ENCODE results near the gene FGF10. TPM values are rescaled to one million over a fixed set of nuclear protein-coding genes. Genes with fewer than 3 reads are reported as not detected.

The FGF10 gene
- total and polyA plus RNA-seq, 4 donors: 1.3 to 37.3 (median 4.9) TPM

- Histone ChIP-seq H3K27ac (ENCODE audit: low read depth in 1 of 2, low read length in 1 of 2) (no peak overlapping the region), H3K27me3 (ENCODE audit: control insufficient read depth in 3 of 3, insufficient read depth in 3 of 3, low read length in 2 of 3) (no peaks in the 10 kb centered on the region), H3K36me3 (ENCODE audit: control insufficient read depth in 4 of 4, insufficient read depth in 4 of 4, low read length in 4 of 4) (peaks cover 0 to 3% (median 0%) of the 10 kb centered on the region in 4 donors), H3K4me3 (no peak overlapping the region), H3K9me3 (ENCODE audit: control insufficient read depth in 4 of 4, insufficient read depth in 3 of 4, low read length in 3 of 4) (no peaks in the 10 kb centered on the region), H3K4me1 (ENCODE audit: control insufficient read depth in 5 of 5, insufficient read depth in 5 of 5, low read length in 5 of 5) (peaks cover 0 to 13% (median 6%) of the 10 kb centered on the region in 5 donors), H3K9ac (ENCODE audit: insufficient read depth in 1 of 2, low read length in 2 of 2) (no peak overlapping the region)
- 79 to 84% methylated on average over 1 of the region's 1 CpG for WGBS, 2 donors
- ATAC-seq (ENCODE audit: insufficient read depth, low FRiP score) (no peak), DNase-seq (no peak)
- no peak for TF ChIP-seq CTCF (IDR thresholded peaks at IDR 0.05; ENCODE audit: control extremely low read depth, extremely low read depth)
These were observed 22.0 kb downstream of the FGF10 start for GRCh38 chr5:44367203-44367602.

DNA sequence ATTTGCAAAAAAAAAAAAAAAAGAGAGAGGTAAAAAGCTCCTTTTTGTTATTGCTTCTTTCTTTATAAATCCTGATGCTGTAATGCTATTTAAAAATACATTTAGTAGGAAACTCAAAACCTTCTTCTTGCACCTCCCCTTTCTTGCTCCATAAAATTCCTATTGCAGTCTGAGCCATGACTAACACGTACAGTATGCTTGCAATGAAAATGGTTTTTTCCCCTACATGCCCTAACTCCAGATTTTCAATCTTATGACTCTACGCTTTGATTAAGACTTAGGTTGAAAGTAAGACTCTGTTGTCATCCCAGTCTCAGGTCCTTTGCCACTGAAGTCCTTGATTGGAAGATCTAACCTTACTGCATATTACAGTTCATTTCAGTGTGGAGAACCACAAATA lies 23.9 kb downstream of the FGF10 start:
- no peak overlapping the region for H3K9ac ChIP-seq (ENCODE audit: insufficient read depth in 1 of 2, low read length in 2 of 2)
- TF ChIP-seq CTCF (IDR thresholded peaks at IDR 0.05; ENCODE audit: control extremely low read depth, extremely low read depth): no peak
- no peaks in the 10 kb centered on the region for H3K27me3 ChIP-seq (ENCODE audit: control insufficient read depth in 3 of 3, insufficient read depth in 3 of 3, low read length in 2 of 3)
- no peak for ATAC-seq (ENCODE audit: insufficient read depth, low FRiP score)
- no peaks in the 10 kb centered on the region for H3K9me3 ChIP-seq (ENCODE audit: control insufficient read depth in 4 of 4, insufficient read depth in 3 of 4, low read length in 3 of 4)
- no peaks in the 10 kb centered on the region for H3K36me3 ChIP-seq (ENCODE audit: control insufficient read depth in 4 of 4, insufficient read depth in 4 of 4, low read length in 4 of 4)
- WGBS, 2 donors: 48 to 50% methylated on average over 2 of the region's 2 CpGs
- H3K4me3 ChIP-seq: no peak overlapping the region
- no peak for DNase-seq
- peaks cover 0 to 32% (median 6%) of the 10 kb centered on the region in 5 donors for H3K4me1 ChIP-seq (ENCODE audit: control insufficient read depth in 5 of 5, insufficient read depth in 5 of 5, low read length in 5 of 5)
- H3K27ac ChIP-seq (ENCODE audit: low read depth in 1 of 2, low read length in 1 of 2): no peak overlapping the region

DNA sequence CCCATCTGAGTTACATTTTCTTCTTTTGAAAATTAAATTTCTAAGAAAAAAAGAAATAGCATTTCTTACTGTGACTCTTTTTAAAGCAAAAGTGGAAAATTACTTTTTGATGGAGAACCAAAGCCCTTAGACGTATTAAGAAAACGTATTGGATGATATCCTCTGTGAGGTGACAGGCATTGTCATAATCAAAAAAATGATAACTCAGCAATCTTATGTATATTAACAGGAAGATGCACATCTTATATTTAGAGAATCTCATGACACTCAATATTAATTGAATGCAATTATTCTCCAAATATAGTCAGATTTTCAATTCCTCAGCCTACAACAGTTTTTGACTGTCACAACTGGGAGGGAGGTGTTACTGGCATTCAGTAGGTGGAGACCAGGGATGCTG lies 25.1 kb downstream of the FGF10 start:
- Histone ChIP-seq H3K36me3 (ENCODE audit: control insufficient read depth in 4 of 4, insufficient read depth in 4 of 4, low read length in 4 of 4) (no peaks in the 10 kb centered on the region), H3K27ac (ENCODE audit: low read depth in 1 of 2, low read length in 1 of 2) (no peak overlapping the region), H3K27me3 (ENCODE audit: control insufficient read depth in 3 of 3, insufficient read depth in 3 of 3, low read length in 2 of 3) (no peaks in the 10 kb centered on the region), H3K4me3 (no peak overlapping the region), H3K9ac (ENCODE audit: insufficient read depth in 1 of 2, low read length in 2 of 2) (no peak overlapping the region), H3K9me3 (ENCODE audit: control insufficient read depth in 4 of 4, insufficient read depth in 3 of 4, low read length in 3 of 4) (no peaks in the 10 kb centered on the region), H3K4me1 (ENCODE audit: control insufficient read depth in 5 of 5, insufficient read depth in 5 of 5, low read length in 5 of 5) (peaks cover 0 to 44% (median 6%) of the 10 kb centered on the region in 5 donors)
- DNase-seq: no peak
- TF ChIP-seq CTCF (IDR thresholded peaks at IDR 0.05; ENCODE audit: control extremely low read depth, extremely low read depth): no peak
- no peak for ATAC-seq (ENCODE audit: insufficient read depth, low FRiP score)
- WGBS, 2 donors: 88 to 89% methylated on average over 2 of the region's 2 CpGs

DNA sequence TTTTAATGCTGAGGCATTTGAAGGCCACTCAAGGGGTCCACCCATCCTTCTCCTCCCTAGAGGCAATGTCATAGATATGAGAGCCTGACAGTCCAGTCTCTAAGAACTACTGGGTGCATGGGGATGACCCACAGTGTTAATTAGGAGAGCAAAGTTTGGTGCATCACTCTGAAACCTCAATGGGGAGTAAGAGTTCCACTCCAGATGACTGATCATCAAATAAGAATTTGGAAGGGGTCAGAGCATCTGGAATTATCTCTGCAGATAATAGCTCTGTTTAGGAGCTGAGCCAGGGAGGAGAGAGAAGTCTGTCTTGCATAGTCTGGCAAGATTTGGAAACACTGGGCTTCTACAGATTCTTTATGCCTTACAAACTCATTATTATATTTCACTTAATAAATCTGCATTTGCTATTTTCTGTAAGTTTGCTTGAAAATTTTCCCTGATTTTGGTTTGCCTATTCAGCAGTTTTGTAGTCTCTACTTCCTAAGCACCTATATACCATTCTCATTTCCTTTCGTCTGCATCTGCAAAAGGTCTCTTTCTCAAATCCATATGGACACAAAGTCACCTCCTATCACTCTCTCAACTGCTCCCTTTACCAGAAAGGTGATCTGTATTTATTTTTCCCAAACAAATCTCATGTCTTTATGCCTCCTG lies 27.7 kb downstream of the FGF10 start:
- H3K27ac ChIP-seq (ENCODE audit: low read depth in 1 of 2, low read length in 1 of 2): no peak overlapping the region
- DNase-seq (peak; percentile 36 to 72 (median 71)), ATAC-seq (ENCODE audit: insufficient read depth, low FRiP score) (no peak)
- H3K4me1 ChIP-seq (ENCODE audit: control insufficient read depth in 5 of 5, insufficient read depth in 5 of 5, low read length in 5 of 5): peaks cover 0 to 62% (median 0%) of the 10 kb centered on the region in 5 donors
- H3K4me3 ChIP-seq: no peak overlapping the region
- no peak for TF ChIP-seq CTCF (IDR thresholded peaks at IDR 0.05; ENCODE audit: control extremely low read depth, extremely low read depth)
- no peaks in the 10 kb centered on the region for H3K9me3 ChIP-seq (ENCODE audit: control insufficient read depth in 4 of 4, insufficient read depth in 3 of 4, low read length in 3 of 4)
- no peaks in the 10 kb centered on the region for H3K27me3 ChIP-seq (ENCODE audit: control insufficient read depth in 3 of 3, insufficient read depth in 3 of 3, low read length in 2 of 3)
- H3K36me3 ChIP-seq (ENCODE audit: control insufficient read depth in 4 of 4, insufficient read depth in 4 of 4, low read length in 4 of 4): no peaks in the 10 kb centered on the region
- no peak overlapping the region for H3K9ac ChIP-seq (ENCODE audit: insufficient read depth in 1 of 2, low read length in 2 of 2)
- 72 to 79% methylated on average over 1 of the region's 1 CpG for WGBS, 2 donors
